ENCODE measurements around the gene CHCHD3.
A peak's percentile ranks its signal among the peaks of the same experiment; 100 is the strongest.

The CHCHD3 gene

DNA sequence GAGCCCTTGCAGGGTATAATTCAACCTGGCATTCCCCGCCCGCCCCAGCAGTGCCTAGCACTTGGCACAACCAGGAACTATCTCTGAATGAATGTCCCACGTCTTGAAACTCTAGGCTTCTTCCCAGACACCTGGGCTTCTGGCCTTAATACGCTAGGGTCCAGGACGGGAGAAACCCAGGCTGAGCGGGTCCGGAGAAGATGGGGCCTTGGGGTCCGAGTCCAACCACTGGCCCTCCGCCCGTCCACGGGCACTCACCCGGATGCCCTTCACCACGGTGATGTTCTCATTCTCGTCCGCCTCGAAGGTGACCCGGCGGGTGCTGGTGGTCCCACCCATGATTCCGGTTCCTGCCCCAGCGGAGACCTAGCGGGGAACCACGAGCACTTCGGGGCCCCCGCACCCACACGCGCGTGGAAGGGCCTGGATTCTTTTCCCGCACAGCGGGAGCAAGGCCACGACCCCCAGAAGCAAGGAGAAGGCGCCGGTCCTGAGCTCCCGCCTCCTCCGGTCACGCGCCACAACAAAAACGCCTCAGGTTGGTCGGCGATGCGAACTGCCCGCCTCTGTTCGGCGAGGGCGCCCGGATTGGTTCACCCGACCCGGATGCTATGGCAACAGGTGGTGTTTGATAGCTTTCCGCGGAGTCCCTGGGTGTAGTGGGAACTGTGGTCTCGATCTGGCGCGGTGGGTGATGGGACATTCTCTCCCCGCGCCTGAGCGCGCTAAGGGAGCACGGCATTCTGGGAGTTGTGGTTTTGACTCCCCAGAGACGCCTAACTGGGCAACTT lies at the start of gene CHCHD3:
CHCHD3 (minus strand) TSS at position 492 of the 791 bp plus-strand sequence; CDS start at position 339, 153 bp downstream.
- DNase-seq (ENCODE audit: low read depth, low spot score): peak; percentile 97

DNA sequence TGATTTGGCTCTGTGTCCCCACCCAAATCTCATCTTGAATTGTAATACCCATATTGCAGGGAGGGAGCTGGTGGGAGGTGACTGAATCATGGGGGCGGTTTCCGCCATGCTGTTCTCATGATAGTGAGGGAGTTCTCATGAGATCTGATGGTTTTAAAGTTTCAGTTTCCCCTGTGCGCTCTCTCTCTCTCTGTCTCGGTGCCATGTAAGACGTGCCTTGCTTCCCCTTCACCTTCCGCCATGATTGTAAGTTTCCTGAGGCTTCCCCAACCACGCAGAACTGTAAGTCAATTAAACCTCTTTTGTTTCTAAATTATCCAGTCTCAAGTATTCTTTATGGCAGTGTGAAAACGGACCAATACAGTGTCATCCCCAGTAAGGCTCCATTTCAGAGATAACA lies 48.3 kb upstream of the CHCHD3 start:
- no peak for DNase-seq (ENCODE audit: low read depth, low spot score)

DNA sequence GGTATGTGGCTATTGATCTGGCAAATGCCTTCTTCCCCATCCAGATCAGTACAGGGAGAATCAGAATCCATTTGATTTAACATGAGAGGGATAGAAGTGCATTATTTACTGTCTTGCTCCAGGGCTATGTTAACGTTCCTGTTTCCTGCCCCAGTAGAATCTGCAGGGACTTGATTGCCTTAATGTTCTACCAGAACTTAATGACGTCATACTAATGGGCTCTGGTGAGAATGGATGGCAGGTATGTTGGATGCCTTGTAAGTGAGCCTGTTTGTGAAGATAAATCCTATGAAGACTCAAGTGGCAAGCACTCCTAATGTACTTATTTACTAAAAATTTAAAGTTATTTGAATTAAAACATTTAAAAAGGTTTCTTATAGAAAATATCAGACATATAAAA lies 44.5 kb upstream of the CHCHD3 start:
- no peak for DNase-seq (ENCODE audit: low read depth, low spot score)

DNA sequence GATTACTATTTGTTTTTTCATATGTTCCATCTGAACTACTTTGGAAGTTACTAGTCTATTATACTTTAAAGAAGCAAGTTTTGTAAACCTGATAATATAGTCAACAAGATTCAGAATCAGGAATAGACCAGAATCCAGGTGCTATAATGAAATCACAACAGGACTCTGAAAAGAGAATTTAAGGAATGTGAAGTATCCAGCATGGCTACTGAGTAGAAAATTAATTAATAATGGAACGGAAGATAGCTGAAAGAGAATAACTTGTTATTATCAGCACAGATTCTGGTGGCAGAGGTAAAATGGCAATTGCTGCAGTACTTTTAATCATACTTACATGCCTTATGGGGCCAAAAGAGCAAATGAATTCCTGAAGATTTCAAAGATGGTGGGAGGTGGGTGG lies 43.1 kb upstream of the CHCHD3 start:
- DNase-seq (ENCODE audit: low read depth, low spot score): no peak

DNA sequence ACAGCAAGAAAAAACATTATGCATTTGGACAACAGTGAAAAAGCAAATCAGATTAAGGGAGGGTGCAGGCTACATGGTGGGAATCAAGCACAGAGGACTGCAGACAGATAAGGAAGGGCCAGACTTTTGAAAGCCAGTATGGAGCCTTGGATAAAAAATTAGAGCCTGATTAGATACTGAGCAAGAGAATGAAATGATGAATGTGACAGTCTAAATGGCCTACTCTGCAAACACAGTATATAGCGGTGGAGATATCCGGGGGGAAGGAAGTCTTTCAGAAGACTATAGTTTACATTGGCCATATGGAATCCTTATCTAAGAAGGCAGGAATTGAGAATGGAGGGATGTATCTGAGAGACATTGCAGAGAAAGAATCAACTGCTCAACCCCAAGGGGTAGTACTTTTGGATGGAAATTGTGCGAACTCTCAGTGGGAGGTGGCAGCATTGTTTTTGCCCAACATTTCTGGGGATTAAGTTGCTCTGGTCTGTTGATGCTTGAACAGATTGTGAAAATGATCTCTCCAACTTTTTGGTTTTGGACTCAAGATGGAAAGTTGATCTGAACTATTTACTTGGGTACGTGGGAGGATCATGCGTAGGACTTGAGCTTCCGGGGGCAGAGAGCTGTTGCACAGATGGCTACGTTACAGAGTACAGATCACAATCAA lies 39.4 kb upstream of the CHCHD3 start:
- no peak for DNase-seq (ENCODE audit: low read depth, low spot score)

DNA sequence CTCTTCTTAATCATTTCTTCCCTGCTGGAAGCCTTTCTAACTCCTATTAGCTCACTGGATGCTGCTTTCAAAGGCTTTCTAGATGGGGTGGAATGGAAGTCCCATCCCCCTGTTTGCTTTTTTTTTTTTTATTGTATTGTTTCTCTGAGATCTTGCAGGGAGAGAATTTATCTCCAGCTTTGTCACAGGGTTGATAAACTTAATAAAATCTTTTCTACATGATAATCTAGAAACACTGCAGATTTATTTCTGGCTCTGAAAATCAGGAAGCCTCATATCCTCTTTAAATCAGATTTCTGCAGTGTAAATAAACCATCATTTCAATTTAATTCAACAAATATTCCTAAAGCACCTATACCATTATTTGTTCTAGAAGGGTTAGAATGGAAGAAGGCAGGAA lies 37.2 kb upstream of the CHCHD3 start:
- DNase-seq (ENCODE audit: low read depth, low spot score): no peak

DNA sequence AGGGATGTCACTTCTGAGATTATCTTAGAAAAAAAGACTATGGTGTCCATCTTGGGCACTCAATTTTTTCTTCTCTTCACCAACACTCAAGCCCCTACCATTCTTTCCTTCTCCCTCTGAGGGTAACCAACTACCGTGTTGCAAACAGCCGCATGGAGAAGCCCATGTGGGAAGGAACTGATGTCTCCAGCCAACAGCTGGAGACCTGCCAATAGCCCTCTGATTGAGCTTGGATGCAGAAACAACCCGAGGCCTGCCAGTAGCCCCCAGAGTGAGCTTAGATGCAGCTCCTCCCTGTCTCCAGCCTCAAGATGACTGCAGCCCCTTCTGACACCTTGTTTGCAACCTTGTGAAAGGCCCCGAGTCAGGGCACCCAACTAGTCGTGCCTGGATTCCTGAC lies 36.4 kb upstream of the CHCHD3 start:
- no peak for DNase-seq (ENCODE audit: low read depth, low spot score)

DNA sequence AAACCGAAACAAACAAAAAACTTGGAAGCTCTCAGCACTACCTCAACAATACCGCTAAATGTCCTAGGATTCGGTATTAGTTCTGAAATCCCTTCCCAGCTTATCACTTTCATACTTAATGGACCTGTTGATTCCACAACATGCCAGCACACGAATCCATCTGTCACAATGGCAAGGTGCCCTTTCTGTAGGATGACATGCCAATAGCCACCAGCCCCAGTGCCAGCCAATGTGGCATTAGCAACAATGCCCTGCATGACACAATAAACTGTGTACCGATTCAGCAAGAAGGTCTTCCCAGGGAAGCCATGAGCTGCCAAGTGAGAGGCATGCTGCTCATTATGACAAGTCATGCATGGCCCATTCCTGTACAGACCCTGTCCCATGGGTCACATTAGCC lies 35.6 kb upstream of the CHCHD3 start:
- DNase-seq (ENCODE audit: low read depth, low spot score): no peak

DNA sequence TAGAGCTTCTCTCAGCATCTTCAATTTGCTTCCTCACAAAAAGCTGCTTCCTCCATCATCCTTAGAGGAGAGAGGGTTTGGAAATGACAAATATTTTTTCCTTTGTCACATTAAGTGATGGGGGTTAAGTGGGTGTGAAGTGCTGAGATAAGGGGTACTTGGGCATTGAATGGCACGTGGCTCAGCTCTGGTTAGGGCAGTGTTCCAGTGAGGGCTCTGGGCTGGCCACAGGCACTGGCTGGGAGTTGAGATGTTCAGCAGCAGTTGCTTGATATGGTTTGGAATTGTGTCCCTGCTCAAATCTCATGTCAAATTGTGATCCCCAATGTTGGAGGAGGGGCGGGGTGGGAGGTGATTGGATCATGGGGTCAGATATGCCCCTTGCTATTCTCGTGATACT lies 33.7 kb upstream of the CHCHD3 start:
- no peak for DNase-seq (ENCODE audit: low read depth, low spot score)

DNA sequence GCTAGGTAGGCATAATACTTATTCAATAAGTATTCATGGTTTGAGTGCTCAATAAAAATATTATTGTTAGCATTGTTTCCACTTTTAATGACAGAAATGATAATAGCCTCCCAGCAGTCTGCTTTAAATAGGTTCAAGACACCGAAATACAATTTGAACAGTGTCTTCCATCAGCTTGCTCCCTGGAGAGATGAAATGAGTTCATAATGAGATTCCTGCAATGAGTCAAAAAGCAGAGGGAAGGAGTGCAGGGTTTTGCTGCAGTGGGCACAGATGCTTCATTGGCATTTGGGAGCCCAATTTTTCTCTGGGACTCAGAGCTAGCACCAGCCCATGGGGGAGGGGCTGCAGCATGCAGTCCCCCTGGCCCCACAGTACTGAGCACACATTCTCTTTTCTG lies 32.6 kb upstream of the CHCHD3 start:
- DNase-seq (ENCODE audit: low read depth, low spot score): no peak

DNA sequence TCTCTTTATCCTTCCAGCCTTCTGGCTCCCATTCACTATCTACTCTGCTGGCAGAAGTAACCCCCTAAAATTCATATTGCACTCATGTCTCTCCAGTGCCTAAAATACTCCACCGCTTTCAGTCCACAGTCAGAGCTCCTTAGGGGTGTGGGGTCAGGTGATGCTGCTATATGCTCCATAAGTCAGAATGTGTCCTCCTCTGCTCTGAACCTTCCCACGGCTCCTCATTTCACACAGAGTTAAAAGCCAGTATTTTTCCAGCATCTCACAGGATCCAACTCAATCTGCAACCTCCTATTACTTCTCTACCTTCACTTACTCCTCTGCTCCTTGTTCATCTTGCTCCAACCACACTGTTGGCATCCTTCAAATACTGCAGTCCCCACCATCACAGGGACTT lies 31.1 kb upstream of the CHCHD3 start:
- DNase-seq (ENCODE audit: low read depth, low spot score): no peak

DNA sequence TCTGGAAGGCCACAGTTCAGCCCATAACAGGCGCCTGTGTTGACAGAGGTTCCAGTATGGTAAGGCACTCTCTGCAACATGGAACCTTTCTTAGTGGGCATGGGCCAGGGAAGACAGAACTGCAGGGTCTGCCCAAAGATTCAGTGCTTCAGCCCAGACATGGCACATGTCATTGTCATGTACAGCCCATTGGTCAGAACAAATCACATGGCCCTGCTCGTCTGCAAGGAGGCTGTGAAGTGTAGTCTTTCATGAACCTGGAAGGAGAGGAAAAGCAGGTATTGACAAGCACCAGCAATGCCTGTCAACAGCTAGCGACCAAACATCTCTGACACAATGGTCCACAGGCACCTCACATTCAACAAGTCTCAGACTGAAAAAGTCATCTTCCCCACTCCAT lies 30.4 kb upstream of the CHCHD3 start:
- DNase-seq (ENCODE audit: low read depth, low spot score): no peak

DNA sequence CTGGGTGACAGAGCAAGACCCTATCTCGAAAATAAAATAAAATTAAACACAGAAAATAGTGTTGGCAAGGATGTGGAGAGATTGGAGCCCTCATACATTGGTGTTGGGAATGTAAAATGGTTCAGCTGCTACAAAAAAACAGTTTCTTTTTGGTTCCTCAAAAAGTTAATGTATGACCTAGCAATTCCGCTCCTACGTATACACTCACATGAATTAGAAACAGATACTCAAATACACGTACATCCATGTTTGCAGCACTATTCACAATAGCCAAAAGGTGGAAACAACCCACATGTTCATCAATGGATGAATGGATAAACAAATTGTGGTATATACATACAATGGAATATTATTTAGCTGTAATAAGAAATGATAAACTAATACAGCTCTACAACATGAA lies 28.4 kb upstream of the CHCHD3 start:
- no peak for DNase-seq (ENCODE audit: low read depth, low spot score)

DNA sequence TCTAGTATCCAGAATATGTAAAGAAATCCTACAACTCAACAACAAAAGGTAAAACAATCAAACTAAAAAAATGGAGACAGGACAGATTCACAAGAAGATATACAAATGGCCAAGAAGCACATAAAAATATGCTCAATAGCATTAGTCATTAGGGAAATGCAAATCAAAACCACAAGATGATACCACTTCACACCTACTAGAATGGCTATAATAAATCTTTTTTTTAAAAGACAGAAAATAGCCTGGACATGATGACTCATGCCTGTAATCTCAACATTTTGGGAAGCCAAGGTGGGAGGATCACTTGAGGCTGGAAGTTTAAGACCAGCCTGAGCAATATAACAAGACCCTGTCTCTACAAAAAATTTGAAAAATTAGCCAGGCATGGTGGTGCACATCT lies 27.9 kb upstream of the CHCHD3 start:
- DNase-seq (ENCODE audit: low read depth, low spot score): no peak

DNA sequence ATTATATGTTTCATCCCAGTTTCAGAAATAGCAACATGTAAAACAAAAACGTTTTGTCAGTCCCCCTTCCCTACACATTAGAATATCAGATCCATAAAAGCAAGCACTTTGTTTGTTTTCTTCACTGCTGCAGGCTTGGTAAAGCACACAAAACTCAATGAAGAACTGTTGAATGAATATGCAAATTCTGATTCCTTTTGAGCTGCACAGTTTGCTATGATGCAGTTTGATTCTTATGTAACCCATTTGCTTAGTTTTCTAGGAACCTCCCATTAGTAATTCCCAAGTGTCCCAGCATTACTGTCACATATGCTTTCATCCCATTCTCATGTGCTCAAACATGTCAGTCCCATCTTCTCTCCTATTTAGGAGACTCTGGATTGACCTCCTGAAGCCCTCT lies 26.1 kb upstream of the CHCHD3 start:
- no peak for DNase-seq (ENCODE audit: low read depth, low spot score)

DNA sequence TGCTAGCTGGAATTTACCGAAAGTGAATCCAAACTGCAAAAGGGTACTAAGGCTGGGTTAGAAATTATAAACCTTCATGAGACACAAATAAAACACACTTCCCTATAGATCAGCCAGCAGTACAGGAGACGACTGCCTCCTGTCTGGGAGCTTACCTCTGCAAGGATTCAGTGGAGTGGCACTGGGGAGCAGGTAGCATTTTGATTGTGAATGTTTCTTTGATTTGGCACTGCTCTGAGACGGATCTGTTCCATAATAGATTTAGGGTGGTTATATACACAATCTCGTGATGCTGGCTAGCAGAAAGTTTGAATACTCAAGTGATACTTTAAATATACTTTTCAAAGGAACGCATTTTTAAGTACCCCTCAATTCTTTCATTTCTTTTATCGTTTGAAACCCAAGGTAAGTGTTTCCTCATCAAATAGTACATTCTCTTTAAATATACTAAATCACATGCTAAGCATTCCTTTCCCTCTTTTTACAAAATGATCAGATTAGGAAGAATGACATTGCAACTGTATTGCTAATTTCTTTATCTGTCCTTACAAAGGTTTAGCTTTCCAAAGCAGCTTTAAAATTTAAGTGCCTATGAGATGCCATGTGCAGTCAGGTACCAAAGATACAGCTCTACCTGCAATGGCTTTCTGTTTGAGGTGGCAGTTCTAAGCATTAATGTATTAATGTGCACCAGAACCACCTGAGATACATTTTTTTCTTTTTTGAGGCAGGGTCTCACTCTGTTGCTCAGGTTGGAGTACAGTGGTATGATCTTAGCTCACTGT lies 20.6 kb upstream of the CHCHD3 start:
- DNase-seq (ENCODE audit: low read depth, low spot score): no peak

DNA sequence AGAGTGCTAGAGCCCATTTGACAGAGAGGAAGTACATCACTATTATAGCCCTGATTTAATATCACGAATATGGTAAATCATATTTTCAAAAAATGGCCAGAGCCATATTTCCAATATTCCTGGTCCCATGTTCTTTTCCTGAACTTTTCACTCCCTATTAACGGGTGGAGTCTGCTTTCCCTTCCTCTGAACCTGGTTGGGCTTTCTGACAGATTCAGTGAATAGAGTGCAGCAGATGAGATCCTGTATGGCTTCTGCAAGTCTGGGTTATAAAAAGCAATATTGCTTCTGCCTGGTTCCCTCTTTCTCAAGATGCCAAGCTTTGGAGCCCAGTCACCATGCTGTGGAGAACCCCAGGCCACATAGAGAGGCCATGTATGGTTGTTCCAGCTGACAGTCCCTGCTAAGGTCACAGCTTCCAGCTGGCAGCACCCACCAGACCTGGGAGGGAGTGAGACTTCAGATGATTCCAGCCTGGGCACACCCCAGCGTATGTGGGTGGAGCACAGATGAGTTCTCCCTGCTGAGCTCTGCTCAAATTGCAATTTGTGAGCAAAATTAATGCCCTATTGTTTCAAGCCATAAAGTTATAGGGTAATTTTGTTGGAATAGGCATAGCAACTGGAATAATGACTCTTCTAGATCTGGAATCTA lies 17.9 kb upstream of the CHCHD3 start:
- DNase-seq (ENCODE audit: low read depth, low spot score): no peak

DNA sequence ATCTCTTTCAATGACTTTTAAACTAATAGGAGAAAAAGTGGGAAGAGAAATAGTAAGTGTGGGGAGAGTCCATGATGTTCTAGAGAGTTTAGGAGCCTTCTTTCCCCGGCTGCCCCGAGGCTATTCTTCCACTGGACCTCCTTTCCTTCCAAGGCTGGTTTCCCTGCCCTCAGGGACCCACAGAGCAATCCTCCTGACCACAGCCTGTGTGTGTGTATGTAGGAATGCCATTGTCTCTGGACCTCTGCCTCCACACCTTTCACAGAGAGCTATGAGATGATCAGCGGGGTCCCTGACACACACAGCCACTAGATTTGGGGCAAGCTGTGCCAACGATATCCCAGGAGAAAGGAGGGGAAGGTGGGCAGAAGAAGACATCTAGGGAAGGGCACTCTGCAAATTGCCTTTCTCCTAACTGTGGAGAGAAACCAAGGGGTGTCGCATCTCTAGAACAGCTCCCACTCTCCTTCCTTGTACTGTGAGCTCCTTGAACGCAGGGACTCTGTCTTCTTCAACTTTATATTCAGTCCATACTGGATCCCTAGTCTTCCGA lies 13.3 kb upstream of the CHCHD3 start:
- DNase-seq (ENCODE audit: low read depth, low spot score): no peak

DNA sequence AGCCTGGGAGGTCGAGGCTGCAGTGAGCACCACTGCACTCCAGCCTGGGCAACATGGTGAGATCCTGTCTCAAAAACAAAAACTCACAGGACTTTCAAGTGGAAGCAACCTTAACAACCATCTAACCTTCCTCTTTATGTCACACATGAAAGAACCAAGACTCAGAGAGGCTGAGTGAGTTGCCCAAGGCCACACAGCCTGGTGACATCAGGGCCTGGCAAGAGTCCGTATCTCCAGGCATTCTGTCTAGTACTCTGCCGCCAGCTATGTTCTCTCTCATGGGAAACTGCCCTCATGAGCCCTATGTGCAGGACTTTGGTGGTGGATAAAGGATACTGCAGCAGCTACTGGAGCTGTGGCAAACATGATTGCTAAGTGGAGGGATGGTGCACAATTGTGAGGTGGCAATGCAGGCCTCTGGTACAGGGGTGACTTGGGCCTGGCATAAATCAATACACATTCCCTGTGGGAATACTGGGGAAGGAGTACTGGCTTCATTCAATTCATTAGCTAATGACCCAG lies 10.1 kb upstream of the CHCHD3 start:
- no peak for DNase-seq (ENCODE audit: low read depth, low spot score)

DNA sequence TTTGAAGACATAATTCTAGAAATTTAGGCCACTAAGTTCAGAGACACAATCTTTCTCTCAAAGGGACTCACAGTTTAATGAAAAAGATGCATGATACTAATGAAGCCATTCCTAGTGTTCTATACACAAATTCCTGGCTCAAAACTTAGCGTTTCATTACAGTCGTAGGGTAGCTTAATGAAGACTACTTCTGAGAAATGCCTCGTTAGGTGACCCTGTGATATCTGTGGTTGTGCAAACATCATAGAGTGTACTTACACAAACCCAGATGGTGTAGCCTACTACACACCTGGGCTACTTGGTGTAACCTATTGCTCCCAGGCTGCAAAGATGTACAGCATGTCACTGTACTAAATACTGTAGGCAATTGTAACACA lies 488 bp upstream of the CHCHD3 start:
- no peak for DNase-seq (ENCODE audit: low read depth, low spot score)

DNA sequence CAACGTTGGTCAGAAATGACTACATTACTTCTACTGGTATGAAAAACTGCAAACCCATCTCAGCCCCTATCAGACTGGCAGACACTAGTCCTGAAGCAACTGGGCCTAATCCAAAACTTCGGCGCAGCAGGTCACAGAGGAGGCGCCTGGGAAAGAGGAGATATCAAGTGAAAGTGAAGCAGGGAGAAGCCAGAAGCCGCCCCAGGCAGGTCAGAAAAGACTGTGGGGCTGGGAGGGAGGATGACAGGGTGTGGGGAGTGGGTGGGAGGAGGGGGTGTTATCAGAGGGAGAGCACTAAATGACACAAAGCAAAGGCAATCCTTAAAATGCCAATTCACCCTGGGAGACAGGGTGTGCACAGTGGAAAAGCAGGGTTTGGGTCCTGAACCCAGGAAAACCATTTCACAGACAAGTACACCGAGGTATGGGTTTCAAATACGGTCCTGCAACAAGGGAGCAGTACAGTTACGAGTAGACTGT lies 731 bp downstream of the CHCHD3 start:
- DNase-seq (ENCODE audit: low read depth, low spot score): no peak

Measured in iPS DF 19.7 (cell line).